Upper lobe of left lung (tissue), 6 donors: ENCODE measurements around the gene RBMS1. TPM values are rescaled to one million over a fixed set of nuclear protein-coding genes. Genes with fewer than 3 reads are reported as not detected.
A peak's percentile ranks its signal among the peaks of the same experiment; 100 is the strongest.
"Not testable (repeated sequence)": the region's sequence is repeated elsewhere in the genome, so short reads cannot be mapped to it uniquely, and the experiment has no call there.

Experiments
- ATAC-seq, 2 donors: fragments of 200-7000 bp; cut with Tn5 transposase; one replicate each; pipeline ENCODE4 v1.9.1; 2022; ENCODE audit warnings: mild to moderate bottlenecking in 2 of 2, moderate library complexity in 2 of 2; ENCODE audit not compliant: low FRiP score in 2 of 2
- DNase-seq, 2 donors: peaks; one replicate each; pipeline ENCODE4 v3.0.0-alpha.2; 2019 to 2020
- H3K27ac ChIP-seq, 4 donors: fragments of 200-600 bp; sonication (generic); one replicate each; pipeline ENCODE4 v1.5.1; 2016 to 2019
- H3K27me3 ChIP-seq, 4 donors: fragments of 200-600 bp; sonication (generic); one replicate each; pipeline ENCODE4 v1.5.1; 2017 to 2019
- H3K36me3 ChIP-seq, 4 donors: fragments of 200-600 bp; sonication (generic); one replicate each; pipeline ENCODE4 v1.5.1; 2016 to 2019
- H3K4me1 ChIP-seq, 4 donors: fragments of 200-600 bp; sonication (generic); one replicate each; pipeline ENCODE4 v1.5.1; 2018 to 2019
- H3K4me3 ChIP-seq, 4 donors: fragments of 200-600 bp; sonication (generic); one replicate each; pipeline ENCODE4 v1.5.1; 2017 to 2019; ENCODE audit warnings: mild to moderate bottlenecking in 2 of 4, moderate library complexity in 1 of 4
- H3K9me3 ChIP-seq, 4 donors: fragments of 200-600 bp; sonication (generic); one replicate each; pipeline ENCODE4 v1.5.1; 2018 to 2019
- EP300 ChIP-seq, 4 donors: sonication (generic); formaldehyde crosslinking; IDR thresholded peaks; one replicate each; pipeline ENCODE4 v1.5.1; 2017; ENCODE audit warnings: antibody characterized with exemption in 4 of 4, control low read depth in 2 of 4
- POLR2A ChIP-seq, 4 donors: fragments of 450-650 bp; IDR thresholded peaks; one replicate each; pipeline ENCODE4 v1.5.1; 2016 to 2017; ENCODE audit warnings: antibody characterized with exemption in 4 of 4, mild to moderate bottlenecking in 2 of 4
- POLR2AphosphoS5 ChIP-seq, 2 donors: sonication (generic); formaldehyde crosslinking; IDR thresholded peaks; one replicate each; pipeline ENCODE4 v1.5.1; 2017; ENCODE audit warnings: antibody characterized with exemption in 2 of 2
- whole genome bisulfite sequencing, 2 donors: methylation state at CpG; one replicate each; pipeline ENCODE4 v1.1.5; 2017 to 2018; 5-methylcytosine and 5-hydroxymethylcytosine counted together
- total RNA-seq, 6 donors: library from RNA; depleted of rRNA in 4 of 6; stranded (reverse); fragments of >200 nt in 4 of 6; gene quantifications; one replicate each; pipeline versions ENCODE4 v1.1.0 to v1.2.1, GENCODE V29; 2016 to 2021
- TF ChIP-seq, protein P1 (sequence below), 6 experiments: fragments of 450-650 bp in 4 of 6; fragments of 200-600 bp in 2 of 6; sonication (generic) in 2 of 6; IDR thresholded peaks; one replicate each; pipeline ENCODE4 v1.5.1; 2016 to 2019; ENCODE audit warnings: antibody characterized with exemption in 6 of 6
- donor health status: DM: no; HTN: no; CAD: no; lungs with moderate emphysema.
- donor health status: DM: no; HTN: yes; CAD: no; lungs with severe emphysema.

Gene RBMS1
- total RNA-seq, 6 donors from 2014 or later, result 81.3 to 125 (median 95.4) TPM

DNA sequence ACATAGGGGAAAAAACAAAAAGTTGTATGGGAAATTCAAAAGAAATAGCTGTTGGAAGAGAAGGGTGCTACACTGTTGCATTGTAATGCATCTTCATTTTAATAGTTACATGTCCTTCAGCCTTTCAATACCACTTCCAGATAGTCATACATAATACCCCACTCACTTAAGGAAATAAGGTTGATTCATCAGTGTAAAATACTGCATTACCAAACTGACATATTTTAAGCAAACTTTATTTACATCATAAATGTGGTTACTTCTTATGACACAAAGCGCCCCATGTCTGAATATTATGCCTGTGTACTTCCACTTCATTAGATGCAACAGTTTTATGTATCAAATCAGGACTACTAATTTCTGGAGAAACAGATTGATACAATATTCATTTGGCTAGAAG is 4.5 kb downstream of the RBMS1 start:
- TF ChIP-seq POLR2AphosphoS5 (IDR thresholded peaks at IDR 0.05) (no peak), POLR2A (IDR thresholded peaks at IDR 0.05) (no peak), EP300 (IDR thresholded peaks at IDR 0.05) (no peak)
- TF ChIP-seq, protein P1, sequence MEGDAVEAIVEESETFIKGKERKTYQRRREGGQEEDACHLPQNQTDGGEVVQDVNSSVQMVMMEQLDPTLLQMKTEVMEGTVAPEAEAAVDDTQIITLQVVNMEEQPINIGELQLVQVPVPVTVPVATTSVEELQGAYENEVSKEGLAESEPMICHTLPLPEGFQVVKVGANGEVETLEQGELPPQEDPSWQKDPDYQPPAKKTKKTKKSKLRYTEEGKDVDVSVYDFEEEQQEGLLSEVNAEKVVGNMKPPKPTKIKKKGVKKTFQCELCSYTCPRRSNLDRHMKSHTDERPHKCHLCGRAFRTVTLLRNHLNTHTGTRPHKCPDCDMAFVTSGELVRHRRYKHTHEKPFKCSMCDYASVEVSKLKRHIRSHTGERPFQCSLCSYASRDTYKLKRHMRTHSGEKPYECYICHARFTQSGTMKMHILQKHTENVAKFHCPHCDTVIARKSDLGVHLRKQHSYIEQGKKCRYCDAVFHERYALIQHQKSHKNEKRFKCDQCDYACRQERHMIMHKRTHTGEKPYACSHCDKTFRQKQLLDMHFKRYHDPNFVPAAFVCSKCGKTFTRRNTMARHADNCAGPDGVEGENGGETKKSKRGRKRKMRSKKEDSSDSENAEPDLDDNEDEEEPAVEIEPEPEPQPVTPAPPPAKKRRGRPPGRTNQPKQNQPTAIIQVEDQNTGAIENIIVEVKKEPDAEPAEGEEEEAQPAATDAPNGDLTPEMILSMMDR (IDR thresholded peaks at IDR 0.05), result no peak
- H3K27me3 ChIP-seq, result no peaks in the 10 kb centered on the region
- no peak for DNase-seq
- H3K36me3 ChIP-seq, result no peaks in the 10 kb centered on the region
- peaks cover 18 to 42% (median 29%) of the 10 kb centered on the region in 4 donors for H3K4me1 ChIP-seq
- H3K9me3 ChIP-seq, result no peaks in the 10 kb centered on the region
- H3K4me3 ChIP-seq, result no peak overlapping the region
- no peak for ATAC-seq
- 74 to 79% methylated on average over 1 of the region's 1 CpG for WGBS, 2 donors
- H3K27ac ChIP-seq, result peak overlapping the region in 1 of 4 donors; percentile 50

DNA sequence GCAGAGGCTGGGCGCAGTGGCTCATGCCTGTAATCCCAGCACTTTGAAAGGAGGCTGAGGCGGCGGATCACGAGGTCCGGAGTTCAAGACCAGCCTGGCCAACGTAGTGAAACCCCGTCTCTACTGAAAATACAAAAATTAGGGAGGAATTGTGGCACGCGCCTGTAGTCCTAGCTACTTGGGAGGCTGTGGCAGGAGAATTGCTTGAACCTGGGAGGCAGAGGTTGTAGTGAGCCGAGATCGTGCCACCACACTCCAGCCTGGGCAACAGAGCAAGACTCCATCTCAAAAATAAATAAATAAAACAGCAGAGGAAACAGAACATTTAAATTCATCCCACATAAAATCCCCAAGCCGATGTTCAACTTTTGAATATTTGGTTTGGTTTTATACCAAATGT is 5.3 kb downstream of the RBMS1 start:
- H3K4me3 ChIP-seq, H3K36me3 ChIP-seq, H3K9me3 ChIP-seq, DNase-seq, H3K27me3 ChIP-seq, ATAC-seq: not testable (repeated sequence)
- Histone ChIP-seq H3K27ac (peak overlapping the region in 2 of 4 donors; percentile 50 to 60), H3K4me1 (peaks cover 24 to 42% (median 32%) of the 10 kb centered on the region in 4 donors)
- WGBS, 2 donors, result 88 to 89% methylated on average over 11 to 12 of the region's 12 CpGs

DNA sequence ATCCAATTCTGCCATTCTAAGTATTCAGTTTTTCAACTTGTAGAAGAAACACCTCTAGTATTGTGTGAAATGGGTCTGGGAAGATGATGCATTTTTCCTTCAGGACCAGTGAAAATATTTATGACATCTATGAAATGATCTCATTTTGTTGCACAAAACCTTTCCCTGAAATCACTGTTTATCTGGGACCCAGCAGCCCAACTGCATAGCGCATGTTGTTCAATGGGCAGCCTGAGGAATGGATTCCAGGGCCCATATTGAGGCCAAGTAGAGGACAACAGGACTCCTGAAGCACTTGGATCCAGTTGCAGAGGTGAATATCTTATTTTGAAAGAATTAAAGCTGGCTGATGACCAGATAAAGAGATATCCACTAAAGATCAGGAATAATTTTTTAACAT is 7.3 kb downstream of the RBMS1 start:
- H3K4me3 ChIP-seq, result no peak overlapping the region
- peak in 1 of 2 donors; percentile 76 for ATAC-seq
- no peaks in the 10 kb centered on the region for H3K9me3 ChIP-seq
- WGBS, 2 donors, result 93 to 94% methylated on average over 1 of the region's 1 CpG
- DNase-seq, result no peak
- no peak for TF ChIP-seq POLR2AphosphoS5 (IDR thresholded peaks at IDR 0.05)
- no peak for TF ChIP-seq POLR2A (IDR thresholded peaks at IDR 0.05)
- TF ChIP-seq EP300 (IDR thresholded peaks at IDR 0.05), result no peak
- TF ChIP-seq, protein P1 (IDR thresholded peaks at IDR 0.05), result no peak
- H3K36me3 ChIP-seq, result no peaks in the 10 kb centered on the region
- H3K27me3 ChIP-seq, result no peaks in the 10 kb centered on the region
- H3K4me1 ChIP-seq, result peaks cover 29 to 38% (median 37%) of the 10 kb centered on the region in 4 donors
- peak overlapping the region in 3 of 4 donors; percentile 6 to 69 (median 10) for H3K27ac ChIP-seq

DNA sequence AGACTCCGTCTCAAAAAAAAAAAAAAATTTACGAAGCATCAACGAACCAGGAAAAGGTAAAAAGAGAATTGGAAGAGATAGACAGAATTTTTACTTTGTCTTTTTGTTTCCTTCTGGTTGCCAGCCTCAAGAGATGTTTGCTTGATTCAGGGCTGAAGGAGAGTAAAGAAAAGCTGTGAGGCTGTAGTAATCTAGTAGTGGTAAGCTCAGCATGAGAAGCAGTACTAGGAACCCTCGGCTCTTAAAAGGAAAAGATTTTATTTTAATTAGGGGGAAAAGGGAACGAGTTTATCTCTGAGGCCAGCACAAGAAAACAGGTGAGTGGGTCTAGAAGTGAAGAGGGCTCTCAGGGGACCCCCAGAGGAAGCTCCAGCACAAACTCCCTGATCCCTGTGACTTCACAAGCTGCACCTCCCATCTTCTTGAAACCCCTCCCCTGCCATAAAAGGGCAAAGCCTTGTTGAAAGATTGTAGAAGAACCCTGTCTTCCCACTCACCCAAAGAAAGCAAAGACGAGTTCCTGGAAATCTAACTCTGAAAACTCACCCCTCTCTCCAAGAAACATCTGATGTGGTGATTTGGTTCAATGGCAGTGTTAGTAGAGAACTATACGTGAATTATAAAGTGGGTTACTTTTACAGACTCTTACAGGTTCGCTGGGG is 8.6 kb downstream of the RBMS1 start:
- Histone ChIP-seq H3K27me3 (no peaks in the 10 kb centered on the region), H3K4me1 (peaks cover 23 to 38% (median 28%) of the 10 kb centered on the region in 4 donors), H3K9me3 (no peaks in the 10 kb centered on the region), H3K4me3 (no peak overlapping the region), H3K27ac (peak overlapping the region in 3 of 4 donors; percentile 32 to 73 (median 69)), H3K36me3 (no peaks in the 10 kb centered on the region)
- no peak for ATAC-seq
- WGBS, 2 donors, result 72 to 73% methylated on average over 8 of the region's 8 CpGs
- DNase-seq, result no peak
- TF ChIP-seq, protein P1 (IDR thresholded peaks at IDR 0.05), result no peak
- TF ChIP-seq EP300 (IDR thresholded peaks at IDR 0.05) (no peak), POLR2AphosphoS5 (IDR thresholded peaks at IDR 0.05) (no peak), POLR2A (IDR thresholded peaks at IDR 0.05) (no peak)

DNA sequence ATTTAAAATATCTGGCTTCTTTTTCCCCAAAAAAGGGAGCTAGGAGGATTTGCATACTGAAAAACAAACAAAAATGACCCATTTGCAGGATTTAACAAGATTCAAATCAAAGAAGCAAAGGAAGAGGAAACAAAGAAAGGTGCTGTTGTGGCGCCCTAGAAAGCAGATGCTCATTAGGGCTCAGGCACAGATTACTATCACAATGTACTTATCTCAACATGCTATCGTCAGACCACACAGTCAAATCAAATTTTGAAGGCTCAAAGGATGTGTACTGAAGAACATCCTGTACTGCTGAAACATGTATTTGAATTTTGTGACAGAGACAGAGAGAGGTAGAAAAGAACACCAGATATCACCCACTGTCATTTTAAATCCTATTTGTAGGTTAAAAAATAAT is 10.9 kb downstream of the RBMS1 start:
- Histone ChIP-seq H3K4me1 (peaks cover 13 to 35% (median 29%) of the 10 kb centered on the region in 4 donors), H3K9me3 (no peaks in the 10 kb centered on the region), H3K27me3 (no peaks in the 10 kb centered on the region), H3K36me3 (no peaks in the 10 kb centered on the region), H3K4me3 (no peak overlapping the region), H3K27ac (peak overlapping the region in 2 of 4 donors; percentile 42 to 53)
- ATAC-seq (peak; percentile 38 to 46), DNase-seq (no peak)
- TF ChIP-seq POLR2A (IDR thresholded peaks at IDR 0.05) (no peak), POLR2AphosphoS5 (IDR thresholded peaks at IDR 0.05) (no peak), EP300 (IDR thresholded peaks at IDR 0.05) (peak in 2 of 4 donors; percentile 15 to 65)
- 38 to 48% methylated on average over 2 of the region's 2 CpGs for WGBS, 2 donors

DNA sequence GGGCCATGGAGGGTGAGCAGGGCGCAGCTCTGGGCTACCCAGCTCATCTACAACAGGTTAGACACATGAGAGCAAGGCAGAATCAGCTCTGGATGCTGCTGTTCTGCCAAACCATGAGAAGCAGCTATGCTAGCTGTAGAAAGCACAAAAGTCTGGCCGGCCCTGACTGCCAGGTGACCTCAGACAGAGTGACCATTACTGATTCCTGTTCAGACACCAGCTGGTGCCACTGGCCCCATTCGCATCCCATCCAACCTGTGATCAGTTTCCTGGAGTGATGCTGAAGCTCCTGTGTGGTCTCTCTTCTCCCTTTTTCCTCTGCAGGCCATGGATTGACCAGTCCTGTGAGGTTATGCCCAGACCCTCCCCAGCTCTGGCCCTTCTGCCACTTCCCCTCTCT is 14.3 kb downstream of the RBMS1 start:
- no peak for ATAC-seq
- H3K4me1 ChIP-seq, result peaks cover 18 to 27% (median 22%) of the 10 kb centered on the region in 4 donors
- no peaks in the 10 kb centered on the region for H3K9me3 ChIP-seq
- 92 to 95% methylated on average over 3 of the region's 3 CpGs for WGBS, 2 donors
- peak overlapping the region in 1 of 4 donors; percentile 49 for H3K27ac ChIP-seq
- TF ChIP-seq POLR2A (IDR thresholded peaks at IDR 0.05), result no peak
- TF ChIP-seq POLR2AphosphoS5 (IDR thresholded peaks at IDR 0.05), result no peak
- no peak for TF ChIP-seq EP300 (IDR thresholded peaks at IDR 0.05)
- TF ChIP-seq, protein P1 (IDR thresholded peaks at IDR 0.05), result no peak
- no peaks in the 10 kb centered on the region for H3K27me3 ChIP-seq
- H3K4me3 ChIP-seq, result no peak overlapping the region
- H3K36me3 ChIP-seq, result no peaks in the 10 kb centered on the region
- DNase-seq, result no peak
